Measurements from ENCODE around the gene GPR68. TPM values are rescaled to one million over a fixed set of nuclear protein-coding genes. Genes with fewer than 3 reads are reported as not detected.

Gene GPR68
- total and polyA plus RNA-seq, 2 of the 4 experiments (the other 2 are of a cell fraction) = 0.72 to 0.94 TPM

- intact Hi-C loops (cut with micrococcal nuclease) = no loop called here
- CTCF ChIA-PET = no interaction called here
Measured at GRCh38 chr14:91272341-91273272, 28.1 kb upstream of the GPR68 start.

More at GRCh38 chr14:91272341-91273272, 28.1 kb upstream of the GPR68 start:
- Histone ChIP-seq H3K4me3 (ENCODE audit: insufficient read depth, low read depth, low read length) (no peak overlapping the region), H2BK20ac (ENCODE audit: low read depth, low read length) (no peak overlapping the region), H4K20me1 (ENCODE audit: insufficient read depth, low read length) (no peaks in the 10 kb centered on the region), H3K9ac (ENCODE audit: low read depth, low read length) (no peak overlapping the region), H3K14ac (replicated peaks; ENCODE audit: low read depth, low read length) (no peak overlapping the region), H2BK15ac (ENCODE audit: low read depth, low read length) (no peak overlapping the region), H4K91ac (ENCODE audit: insufficient read depth, low read depth, low read length) (no peak overlapping the region), H3K18ac (ENCODE audit: low read depth, low read length) (no peak overlapping the region), H3K4me1 (ENCODE audit: control insufficient read depth, insufficient read depth, low read length) (no peaks in the 10 kb centered on the region), H3K4me2 (ENCODE audit: low read depth, low read length) (no peak overlapping the region), H2AFZ (replicated peaks; ENCODE audit: low read length, poor library complexity) (no peak overlapping the region), H3K56ac (ENCODE audit: extremely low read depth, insufficient read depth, low read length) (no peak overlapping the region), H2BK120ac (ENCODE audit: low read depth, low read length) (no peak overlapping the region), H3K27ac (ENCODE audit: insufficient read depth, low read length) (no peak overlapping the region), H3K36me3 (ENCODE audit: control insufficient read depth, insufficient read depth, low read length) (no peaks in the 10 kb centered on the region), H3K4ac (ENCODE audit: low read depth, low read length) (no peak overlapping the region), H4K5ac (ENCODE audit: low read depth, low read length) (no peak overlapping the region), H2AK5ac (ENCODE audit: low read depth, low read length) (no peak overlapping the region), H3K27me3 (ENCODE audit: control insufficient read depth, insufficient read depth, low read length) (peaks cover 20% of the 10 kb centered on the region), H2AK9ac (replicated peaks; ENCODE audit: low read depth, low read length, poor library complexity) (no peak overlapping the region), H4K8ac (ENCODE audit: low read depth in 2 of 2, low read length in 2 of 2) (no peak overlapping the region), H2BK5ac (ENCODE audit: low read depth, low read length, poor library complexity, severe bottlenecking) (no peak overlapping the region), H3K9me3 (ENCODE audit: control insufficient read depth, insufficient read depth, low read length) (no peaks in the 10 kb centered on the region), H3K23ac (ENCODE audit: low read depth, low read length) (no peak overlapping the region), H3K79me1 (ENCODE audit: low read depth in 1 of 2, low read length in 2 of 2) (no peaks in the 10 kb centered on the region), H3K9me1 (ENCODE audit: insufficient read depth, low read length) (no peaks in the 10 kb centered on the region)
- POLR2A ChIA-PET (ENCODE audit: unreplicated experiment) = no interaction called here
- dilution Hi-C loops (cut with HindIII; ENCODE audit: low sequenced_read_pairs, unreplicated experiment) (no loop called here), in situ Hi-C loops (cut with MboI; ENCODE audit: low sequenced_read_pairs) (no loop called here)
- no peak for DNase-seq
- no peak for TF ChIP-seq SMC3 (IDR thresholded peaks at IDR 0.05; ENCODE audit: low read depth, low read length)
- TF ChIP-seq, protein P1, sequence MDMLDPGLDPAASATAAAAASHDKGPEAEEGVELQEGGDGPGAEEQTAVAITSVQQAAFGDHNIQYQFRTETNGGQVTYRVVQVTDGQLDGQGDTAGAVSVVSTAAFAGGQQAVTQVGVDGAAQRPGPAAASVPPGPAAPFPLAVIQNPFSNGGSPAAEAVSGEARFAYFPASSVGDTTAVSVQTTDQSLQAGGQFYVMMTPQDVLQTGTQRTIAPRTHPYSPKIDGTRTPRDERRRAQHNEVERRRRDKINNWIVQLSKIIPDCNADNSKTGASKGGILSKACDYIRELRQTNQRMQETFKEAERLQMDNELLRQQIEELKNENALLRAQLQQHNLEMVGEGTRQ (IDR thresholded peaks at IDR 0.05; ENCODE audit: low read depth, low read length) = no peak
- no TSS peak for BruUV-seq (replicated peaks)
- no peak for ATAC-seq (ENCODE audit: low read depth)
- WGBS, 2 experiments (ENCODE audit: extremely low coverage in 2 of 2, insufficient read length in 1 of 2) = 86% methylated on average over 17 of the region's 43 CpGs; no CpG with 5 or more reads in 1 of the 2 experiments

Measured in IMR-90 (cell line).